ENCODE data around the gene ZNF768. TPM values are rescaled to one million over a fixed set of nuclear protein-coding genes. Genes with fewer than 3 reads are reported as not detected.
A peak's percentile ranks its signal among the peaks of the same experiment; 100 is the strongest.

ZNF768 gene
- total and polyA plus RNA-seq, 2 donors (not counting 1 experiment from before 2014, with no cell fraction given): 24.8 to 36.5 TPM

- no peak for DNase-seq
- H3K27ac Mint-ChIP-seq: peak overlapping the region; percentile 93
- H3K4me3 ChIP-seq (ENCODE audit: control extremely low read depth in 1 of 5, extremely low read depth in 1 of 5, insufficient read depth in 1 of 5, low read depth in 2 of 5, low read length in 4 of 5): peak overlapping the region in 4 of 5 experiments; percentile 54 to 86 (median 71)
Measured at GRCh38 chr16:30525844-30526136, 576 bp downstream of the ZNF768 start.

More at GRCh38 chr16:30525844-30526136, 576 bp downstream of the ZNF768 start:
- ChIA-PET CTCF (interaction anchor here (1.3 to 1.8 kb wide), 4 partner anchors 10 to 96 kb away, joined by 3 to 10 read pairs (median 4); partner anchors contain the start of genes DCTPP1 and ZNF747), POLR2A (interaction anchor here (1.1 to 2.3 kb wide), 4 partner anchors 9 to 133 kb away, joined by 3 to 12 read pairs (median 4); partner anchors contain the start of genes DCTPP1, FBRS and ZNF747)
- Histone ChIP-seq H3K27me3 (replicated peaks in 1 of 4; ENCODE audit: control extremely low read depth in 1 of 4, control insufficient read depth in 3 of 4, insufficient read depth in 4 of 4, low read length in 3 of 4) (no peaks in the 10 kb centered on the region), H4K20me1 (ENCODE audit: control insufficient read depth, insufficient read depth, low read length, poor library complexity, severe bottlenecking) (no peaks in the 10 kb centered on the region), H3K4me1 (ENCODE audit: control insufficient read depth in 2 of 2, insufficient read depth in 2 of 2, low read length in 2 of 2) (peaks cover 13 to 30% of the 10 kb centered on the region in 2 donors), H3K27ac (ENCODE audit: low read length in 2 of 2) (no peak overlapping the region), H2AFZ (ENCODE audit: insufficient read depth, low read depth, low read length, poor library complexity, severe bottlenecking) (peak overlapping the region; percentile 95), H3K9ac (ENCODE audit: low read length) (peak overlapping the region; percentile 94), H3K79me2 (ENCODE audit: control insufficient read depth, insufficient read depth, low read length) (peaks cover 13% of the 10 kb centered on the region), H3K9me3 (ENCODE audit: control extremely low read depth in 1 of 3, control insufficient read depth in 2 of 3, insufficient read depth in 1 of 3, low read length in 2 of 3) (no peaks in the 10 kb centered on the region), H3K36me3 (replicated peaks in 1 of 2; ENCODE audit: control extremely low read depth in 1 of 2, control insufficient read depth in 1 of 2, extremely low read depth in 1 of 2, insufficient read depth in 2 of 2, low read length in 1 of 2) (peaks cover 0 to 10% of the 10 kb centered on the region in 2 experiments), H3K4me2 (replicated peaks; ENCODE audit: low read depth, low read length, poor library complexity, severe bottlenecking) (peak overlapping the region; percentile 78)
- no peaks in the 10 kb centered on the region for H3K27me3 Mint-ChIP-seq
- H3K4me1 Mint-ChIP-seq: peaks cover 20% of the 10 kb centered on the region
- WGBS (ENCODE audit: insufficient coverage): 51% methylated on average over 4 of the region's 4 CpGs
- H3K9me3 Mint-ChIP-seq (ENCODE audit: insufficient read depth): no peaks in the 10 kb centered on the region
- TF ChIP-seq, protein P1, sequence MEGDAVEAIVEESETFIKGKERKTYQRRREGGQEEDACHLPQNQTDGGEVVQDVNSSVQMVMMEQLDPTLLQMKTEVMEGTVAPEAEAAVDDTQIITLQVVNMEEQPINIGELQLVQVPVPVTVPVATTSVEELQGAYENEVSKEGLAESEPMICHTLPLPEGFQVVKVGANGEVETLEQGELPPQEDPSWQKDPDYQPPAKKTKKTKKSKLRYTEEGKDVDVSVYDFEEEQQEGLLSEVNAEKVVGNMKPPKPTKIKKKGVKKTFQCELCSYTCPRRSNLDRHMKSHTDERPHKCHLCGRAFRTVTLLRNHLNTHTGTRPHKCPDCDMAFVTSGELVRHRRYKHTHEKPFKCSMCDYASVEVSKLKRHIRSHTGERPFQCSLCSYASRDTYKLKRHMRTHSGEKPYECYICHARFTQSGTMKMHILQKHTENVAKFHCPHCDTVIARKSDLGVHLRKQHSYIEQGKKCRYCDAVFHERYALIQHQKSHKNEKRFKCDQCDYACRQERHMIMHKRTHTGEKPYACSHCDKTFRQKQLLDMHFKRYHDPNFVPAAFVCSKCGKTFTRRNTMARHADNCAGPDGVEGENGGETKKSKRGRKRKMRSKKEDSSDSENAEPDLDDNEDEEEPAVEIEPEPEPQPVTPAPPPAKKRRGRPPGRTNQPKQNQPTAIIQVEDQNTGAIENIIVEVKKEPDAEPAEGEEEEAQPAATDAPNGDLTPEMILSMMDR (IDR thresholded peaks at IDR 0.05): no peak
- TF ChIP-seq EZH2 (IDR thresholded peaks at IDR 0.05; ENCODE audit: borderline replicate concordance, insufficient read depth, low read depth, low read length, poor library complexity, severe bottlenecking): no peak
- no peak for ATAC-seq (ENCODE audit: low read depth)
- intact Hi-C loops (cut with micrococcal nuclease): loop anchor here (1.0 to 5.0 kb wide), 7 partner anchors 53 to 173 kb away; partner anchors contain the start of genes ITGAL, SRCAP, TBC1D10B and ZNF785
- peak overlapping the region; percentile 94 for H3K4me3 Mint-ChIP-seq
